ENCODE results near the gene TGFBR2.

DNA sequence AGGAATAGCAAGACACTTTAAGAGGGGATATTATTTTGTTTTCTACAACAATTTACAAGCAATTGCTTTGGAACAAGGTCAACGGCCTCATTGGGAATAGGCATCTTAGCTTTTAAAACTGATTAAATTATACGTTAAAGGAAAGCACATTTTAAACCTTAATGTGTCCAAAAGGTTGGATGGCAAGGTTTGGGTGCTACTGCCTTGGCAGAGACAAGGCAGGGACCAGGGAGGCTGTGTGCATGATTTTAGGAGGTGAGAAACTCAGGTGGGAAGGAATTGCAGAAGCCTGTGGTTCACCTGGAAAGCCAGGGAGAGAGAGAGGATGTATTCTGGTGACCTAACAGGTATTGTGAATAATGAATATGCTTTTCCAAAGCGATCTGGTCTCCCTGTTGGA lies 54.3 kb downstream of the TGFBR2 start:
- TF ChIP-seq SUZ12 (IDR thresholded peaks at IDR 0.05; ENCODE audit: unreplicated experiment): no peak
- no peak for TF ChIP-seq CTCF (IDR thresholded peaks at IDR 0.05 in 2 of 3, conservative IDR thresholded peaks at IDR 0.05 in 1 of 3; ENCODE audit: control insufficient read depth in 2 of 3, extremely low read depth in 1 of 3, insufficient read depth in 1 of 3, low read depth in 3 of 3, low read length in 3 of 3)
- no peak for TF ChIP-seq MXI1 (IDR thresholded peaks at IDR 0.05; ENCODE audit: low read depth, low read length)
